AG04450 (cell line): ENCODE results near the gene RASA3. TPM values are rescaled to one million over a fixed set of nuclear protein-coding genes. Genes with fewer than 3 reads are reported as not detected.

ENCODE experiments used
- CTCF ChIA-PET: fragments of 300-600, 350-600 bp; formaldehyde crosslinking; extraction: SDS; loops from one replicate; lab custom pipeline; 2022; ENCODE audit warnings: antibody characterized with exemption, inconsistent platforms; lab: Charles Lee
- POLR2A ChIA-PET: fragments of 350-600 bp; formaldehyde crosslinking; extraction: SDS; loops from one replicate; lab custom pipeline; 2021; ENCODE audit warnings: antibody characterized with exemption, inconsistent platforms; lab: Yijun Ruan, JAX
- DNase-seq: peaks from one replicate; pipeline ENCODE4 v3.0.0-alpha.2; 2011; ENCODE audit warnings: low read depth, low spot score
- H3K27ac ChIP-seq: one replicate; pipeline ENCODE4 v1.5.1; 2012; ENCODE audit warnings: low read depth, low read length, control low read depth
- H3K27me3 ChIP-seq: one replicate; pipeline ENCODE4 v1.6.0; 2012; ENCODE audit warnings: low read length; ENCODE audit not compliant: control insufficient read depth, insufficient read depth
- H3K4me3 ChIP-seq: 2 replicates; pipeline ENCODE4 v1.5.1; 2011; ENCODE audit warnings: mild to moderate bottlenecking, low read depth, low read length, control low read depth
- H3K9me3 ChIP-seq: 2 replicates; pipeline ENCODE4 v1.5.1; 2012; ENCODE audit warnings: low read length; ENCODE audit not compliant: control insufficient read depth, insufficient read depth
- polyA plus RNA-seq: library from polyadenylated mRNA; depleted of rRNA; stranded (reverse); fragments of >200 nt; gene quantifications from 2 replicates; pipeline ENCODE4 v1.2.3, GENCODE V29; 2011
- TF ChIP-seq, protein P1 (sequence below): IDR thresholded peaks from 2 replicates; pipeline ENCODE4 v1.5.1; 2011; ENCODE audit warnings: low read depth, low read length, control low read depth, inconsistent platforms

Gene RASA3
- polyA plus RNA-seq, 1 experiment: 25.2 TPM

- no peaks in the 10 kb centered on the region for H3K27me3 ChIP-seq
- peaks cover 36% of the 10 kb centered on the region; the same call in 1 of the 2 replicates for H3K9me3 ChIP-seq
- TF ChIP-seq, protein P1, sequence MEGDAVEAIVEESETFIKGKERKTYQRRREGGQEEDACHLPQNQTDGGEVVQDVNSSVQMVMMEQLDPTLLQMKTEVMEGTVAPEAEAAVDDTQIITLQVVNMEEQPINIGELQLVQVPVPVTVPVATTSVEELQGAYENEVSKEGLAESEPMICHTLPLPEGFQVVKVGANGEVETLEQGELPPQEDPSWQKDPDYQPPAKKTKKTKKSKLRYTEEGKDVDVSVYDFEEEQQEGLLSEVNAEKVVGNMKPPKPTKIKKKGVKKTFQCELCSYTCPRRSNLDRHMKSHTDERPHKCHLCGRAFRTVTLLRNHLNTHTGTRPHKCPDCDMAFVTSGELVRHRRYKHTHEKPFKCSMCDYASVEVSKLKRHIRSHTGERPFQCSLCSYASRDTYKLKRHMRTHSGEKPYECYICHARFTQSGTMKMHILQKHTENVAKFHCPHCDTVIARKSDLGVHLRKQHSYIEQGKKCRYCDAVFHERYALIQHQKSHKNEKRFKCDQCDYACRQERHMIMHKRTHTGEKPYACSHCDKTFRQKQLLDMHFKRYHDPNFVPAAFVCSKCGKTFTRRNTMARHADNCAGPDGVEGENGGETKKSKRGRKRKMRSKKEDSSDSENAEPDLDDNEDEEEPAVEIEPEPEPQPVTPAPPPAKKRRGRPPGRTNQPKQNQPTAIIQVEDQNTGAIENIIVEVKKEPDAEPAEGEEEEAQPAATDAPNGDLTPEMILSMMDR: no peak
- DNase-seq: no peak
- POLR2A ChIA-PET: no interaction called here
- no peak overlapping the region for H3K27ac ChIP-seq
- CTCF ChIA-PET: interaction anchor here (0.5 kb wide), 1 partner anchor 183 kb away, joined by 5 read pairs; no protein-coding TSS in a partner anchor
- no peak overlapping the region for H3K4me3 ChIP-seq
Observed at GRCh38 chr13:114041493-114041892, 90.9 kb downstream of the RASA3 start.

DNA sequence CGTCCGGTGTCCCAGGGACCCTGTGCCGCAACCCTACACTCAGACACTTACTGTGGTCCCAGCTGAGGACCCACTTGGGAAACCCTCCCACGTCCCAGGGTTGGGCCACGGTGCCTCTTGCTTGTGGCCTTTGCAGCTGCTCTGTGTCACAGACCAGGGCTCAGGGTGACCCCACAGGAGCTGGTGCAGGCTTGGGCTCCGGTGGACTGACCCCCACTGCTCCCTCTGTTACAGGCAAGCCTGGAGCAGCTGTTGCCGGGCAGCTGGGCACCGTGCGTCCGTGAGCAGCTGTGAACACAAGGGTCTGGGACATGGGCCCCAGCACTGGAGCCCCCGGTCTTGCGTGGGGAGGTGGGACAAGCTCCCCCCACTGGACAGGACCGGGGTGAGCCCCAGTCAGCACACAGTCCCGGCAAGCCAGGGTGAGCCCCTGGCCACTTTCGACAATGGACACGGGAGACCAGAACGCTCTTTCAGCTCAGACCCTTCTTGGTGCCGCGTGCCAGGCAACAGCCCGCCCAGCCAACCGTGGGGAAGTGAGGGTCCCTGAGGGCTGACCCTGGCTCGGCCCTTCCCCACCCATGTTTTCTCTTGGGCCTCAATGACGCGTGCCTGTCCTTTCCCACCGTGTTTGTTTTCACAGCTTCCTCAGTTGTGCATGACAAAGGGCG, 92.8 kb downstream of the RASA3 start:
- Histone ChIP-seq H3K27ac (no peak overlapping the region), H3K9me3 (peaks cover 36% of the 10 kb centered on the region; the same call in 1 of the 2 replicates), H3K4me3 (no peak overlapping the region), H3K27me3 (no peaks in the 10 kb centered on the region)
- no peak for DNase-seq
- TF ChIP-seq, protein P1: no peak
- POLR2A ChIA-PET: no interaction called here
- CTCF ChIA-PET: no interaction called here

DNA sequence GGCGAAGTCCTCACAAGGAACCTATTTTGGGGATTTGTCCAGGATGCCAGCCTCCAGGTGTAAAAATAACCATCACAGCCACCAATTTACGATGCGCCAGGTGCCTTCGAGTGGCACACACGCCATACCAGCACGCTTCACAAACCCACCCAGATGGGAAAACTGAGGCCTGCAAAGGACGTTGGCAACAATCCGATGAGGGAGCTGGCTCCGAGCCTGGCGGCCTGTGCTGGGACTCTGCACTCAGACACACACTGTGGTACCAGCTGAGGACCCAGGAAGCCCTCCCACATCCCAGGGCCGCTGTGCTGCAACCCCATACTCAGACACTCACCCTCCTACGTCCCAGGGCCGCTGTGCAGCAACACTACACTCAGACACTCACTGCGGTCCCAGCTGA, 93.5 kb downstream of the RASA3 start:
- CTCF ChIA-PET: no interaction called here
- POLR2A ChIA-PET: no interaction called here
- no peak for DNase-seq
- H3K27me3 ChIP-seq: no peaks in the 10 kb centered on the region
- H3K9me3 ChIP-seq: peaks cover 36% of the 10 kb centered on the region; the same call in 1 of the 2 replicates
- H3K27ac ChIP-seq: no peak overlapping the region
- TF ChIP-seq, protein P1: no peak
- no peak overlapping the region for H3K4me3 ChIP-seq

DNA sequence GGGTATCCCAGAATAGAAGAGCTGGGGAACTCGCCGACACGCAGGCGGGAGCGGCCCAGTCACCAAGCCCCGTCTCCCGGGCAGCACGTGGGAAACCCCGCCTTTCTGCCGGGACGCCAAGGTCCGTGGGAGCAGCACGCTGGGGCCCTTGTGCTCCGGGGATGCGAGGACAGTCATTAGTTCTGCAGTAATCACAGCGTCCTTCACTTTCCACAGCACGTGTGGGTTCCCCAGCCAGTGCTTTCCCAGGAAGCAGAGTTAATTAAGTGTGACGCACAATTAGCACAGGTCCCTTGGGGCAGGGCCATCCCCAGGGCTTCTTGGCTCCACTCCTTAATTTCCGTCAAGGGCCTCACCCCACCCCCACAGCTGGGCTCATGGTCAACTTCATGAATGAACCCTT, 94.2 kb downstream of the RASA3 start:
- TF ChIP-seq, protein P1: no peak
- Histone ChIP-seq H3K27ac (no peak overlapping the region), H3K27me3 (no peaks in the 10 kb centered on the region), H3K9me3 (peaks cover 36% of the 10 kb centered on the region; the same call in 1 of the 2 replicates), H3K4me3 (no peak overlapping the region)
- no peak for DNase-seq
- ChIA-PET CTCF (no interaction called here), POLR2A (no interaction called here)

GRCh38 chr13:114037674-114038073, 94.7 kb downstream of the RASA3 start:
- CTCF ChIA-PET: no interaction called here

More at GRCh38 chr13:114037674-114038073, 94.7 kb downstream of the RASA3 start:
- TF ChIP-seq, protein P1: no peak
- no peak overlapping the region for H3K27ac ChIP-seq
- no peaks in the 10 kb centered on the region for H3K27me3 ChIP-seq
- peaks cover 36% of the 10 kb centered on the region; the same call in 1 of the 2 replicates for H3K9me3 ChIP-seq
- no peak for DNase-seq
- no peak overlapping the region for H3K4me3 ChIP-seq
- POLR2A ChIA-PET: no interaction called here
